SU-DHL-6 (cell line): ENCODE data around the gene SGCD.
"Not testable (repeated sequence)": the region's sequence is repeated elsewhere in the genome, so short reads cannot be mapped to it uniquely, and the experiment has no call there.

ENCODE experiments used
- H2AFZ ChIP-seq: fragments of 200-600 bp; sonication (generic); 2 replicates; pipeline ENCODE4 v1.6.1; 2014; ENCODE audit warnings: low read depth, mild to moderate bottlenecking, moderate library complexity, mixed read lengths, antibody characterized with exemption, low read length; ENCODE audit not compliant: severe bottlenecking
- H3F3A ChIP-seq: fragments of 200-600 bp; shearing (Covaris generic); 2 replicates; pipeline ENCODE4 v1.6.0; 2016; ENCODE audit warnings: antibody characterized with exemption, mild to moderate bottlenecking; ENCODE audit not compliant: insufficient read depth
- H3K27ac ChIP-seq: fragments of 200-600 bp; sonication (generic); 2 replicates; pipeline ENCODE4 v1.5.1; 2016; ENCODE audit warnings: low read depth, mild to moderate bottlenecking, low read length, moderate library complexity, mixed read lengths
- H3K27me3 ChIP-seq: fragments of 200-600 bp; sonication (generic), shearing (Covaris generic); 2 replicates; pipeline ENCODE4 v1.6.0; 2014; ENCODE audit warnings: mild to moderate bottlenecking, low read length
- H3K36me3 ChIP-seq: fragments of 200-600 bp; sonication (generic); 2 replicates; pipeline ENCODE4 v1.6.1; 2014; ENCODE audit warnings: mild to moderate bottlenecking, low read length, mixed read lengths
- H3K4me2 ChIP-seq: fragments of 300-600, 200-600 bp; shearing (Covaris generic), sonication (generic); 2 replicates; pipeline ENCODE4 v1.6.0; 2014; ENCODE audit warnings: low read length, low read depth, mild to moderate bottlenecking; ENCODE audit not compliant: poor library complexity, severe bottlenecking
- H3K4me3 ChIP-seq: fragments of 200-600 bp; sonication (generic); 2 replicates; pipeline ENCODE4 v1.5.1; 2014; ENCODE audit warnings: antibody characterized with exemption, low read length, mild to moderate bottlenecking, mixed read lengths; ENCODE audit not compliant: insufficient read depth, poor library complexity, severe bottlenecking
- H3K79me2 ChIP-seq: fragments of 200-600 bp; sonication (generic); 2 replicates; pipeline ENCODE4 v1.6.1; 2014; ENCODE audit warnings: mild to moderate bottlenecking, low read length, moderate library complexity; ENCODE audit not compliant: insufficient read depth
- H3K9ac ChIP-seq: fragments of 200-600 bp; sonication (generic); 2 replicates; pipeline ENCODE4 v1.7.0; 2014; ENCODE audit warnings: mild to moderate bottlenecking, low read length
- H3K9me2 ChIP-seq: fragments of 200-600 bp; sonication (generic); replicated peaks from 2 replicates; pipeline ENCODE4 v1.6.1; 2014; ENCODE audit warnings: low read length; ENCODE audit not compliant: insufficient read depth
- H3K9me3 ChIP-seq: fragments of 200-600 bp; sonication (generic); 2 replicates; pipeline ENCODE4 v1.6.1; 2014; ENCODE audit warnings: low read length, mixed read lengths; ENCODE audit not compliant: insufficient read depth
- H4K20me1 ChIP-seq: fragments of 200-600 bp; sonication (generic); 2 replicates; pipeline ENCODE4 v1.6.1; 2014; ENCODE audit warnings: low read depth, mild to moderate bottlenecking, antibody characterized with exemption, low read length, moderate library complexity, mixed read lengths
- CTCF ChIP-seq: fragments of 200-600 bp; sonication (generic); IDR thresholded peaks from one replicate; pipeline ENCODE4 v1.5.1; 2017; ENCODE audit warnings: antibody characterized with exemption, mild to moderate bottlenecking, low read length, moderate library complexity; ENCODE audit not compliant: insufficient read depth, poor library complexity, severe bottlenecking
- EZH2phosphoT487 ChIP-seq: fragments of 200-600 bp; sonication (generic), shearing (Covaris generic); conservative IDR thresholded peaks from 2 replicates; pipeline ENCODE4 v1.6.1; 2018; ENCODE audit warnings: mild to moderate bottlenecking, antibody characterized with exemption, low read length, moderate library complexity, mixed read lengths

Gene SGCD

GRCh38 chr5:156647034-156647451 is 320.1 kb downstream of the SGCD start:
- Histone ChIP-seq H2AFZ (no peak overlapping the region), H3K27me3 (no peaks in the 10 kb centered on the region), H3K27ac (no peak overlapping the region), H3K79me2 (no peaks in the 10 kb centered on the region), H4K20me1 (no peaks in the 10 kb centered on the region), H3K36me3 (no peaks in the 10 kb centered on the region), H3F3A (no peaks in the 10 kb centered on the region), H3K9ac (no peak overlapping the region), H3K4me3 (no peak overlapping the region), H3K9me2 (no peaks in the 10 kb centered on the region), H3K9me3 (no peaks in the 10 kb centered on the region), H3K4me2 (no peak overlapping the region)
- TF ChIP-seq EZH2phosphoT487: no peak
- TF ChIP-seq CTCF: no peak

- Histone ChIP-seq H3K4me3 (no peak overlapping the region), H4K20me1 (no peaks in the 10 kb centered on the region), H3K9me3 (no peaks in the 10 kb centered on the region), H3K4me2 (no peak overlapping the region), H3K27me3 (no peaks in the 10 kb centered on the region), H3K9ac (no peak overlapping the region), H3K9me2 (no peaks in the 10 kb centered on the region), H3K79me2 (no peaks in the 10 kb centered on the region), H2AFZ (no peak overlapping the region), H3K36me3 (no peaks in the 10 kb centered on the region), H3K27ac (no peak overlapping the region), H3F3A (no peaks in the 10 kb centered on the region)
- TF ChIP-seq EZH2phosphoT487 (no peak), CTCF (no peak)
Measured at GRCh38 chr5:156654444-156654843, 327.5 kb downstream of the SGCD start.

GRCh38 chr5:156655732-156656131 is 328.8 kb downstream of the SGCD start:
- Histone ChIP-seq H3K4me3 (no peak overlapping the region), H2AFZ (no peak overlapping the region), H3K9me3 (no peaks in the 10 kb centered on the region), H3K36me3 (no peaks in the 10 kb centered on the region), H3K27ac (no peak overlapping the region), H3K4me2 (no peak overlapping the region), H3K9ac (no peak overlapping the region), H3K9me2 (no peaks in the 10 kb centered on the region), H3K27me3 (no peaks in the 10 kb centered on the region), H4K20me1 (no peaks in the 10 kb centered on the region), H3K79me2 (no peaks in the 10 kb centered on the region), H3F3A (no peaks in the 10 kb centered on the region)
- TF ChIP-seq EZH2phosphoT487: no peak
- no peak for TF ChIP-seq CTCF

GRCh38 chr5:156664832-156665231 is 337.9 kb downstream of the SGCD start:
- not testable (repeated sequence) for H3K4me2 ChIP-seq, H4K20me1 ChIP-seq, H3K36me3 ChIP-seq, H3K27me3 ChIP-seq, H3K9ac ChIP-seq, H3K27ac ChIP-seq, H3K9me3 ChIP-seq, H3K4me3 ChIP-seq, H3K79me2 ChIP-seq, H3F3A ChIP-seq, H3K9me2 ChIP-seq, H2AFZ ChIP-seq

GRCh38 chr5:156666686-156667085 is 339.7 kb downstream of the SGCD start:
- H4K20me1 ChIP-seq: not testable (repeated sequence)

More at GRCh38 chr5:156666686-156667085, 339.7 kb downstream of the SGCD start:
- H3K9ac ChIP-seq, H3K4me2 ChIP-seq, H3F3A ChIP-seq, H3K9me3 ChIP-seq, H3K36me3 ChIP-seq, H3K9me2 ChIP-seq, H3K27ac ChIP-seq, H3K4me3 ChIP-seq, H3K79me2 ChIP-seq, H3K27me3 ChIP-seq, H2AFZ ChIP-seq: not testable (repeated sequence)
